Neural progenitor cell (in vitro differentiated cells): ENCODE measurements around the gene ESRRA.

Source experiments
- CTCF ChIP-seq: fragments of 200-600 bp; sonication (generic); IDR thresholded peaks from 2 replicates; pipeline ENCODE4 v1.5.1; 2017; ENCODE audit warnings: antibody characterized with exemption, mild to moderate bottlenecking
- EZH2 ChIP-seq: fragments of 200-600 bp; sonication (generic); IDR thresholded peaks from 2 replicates; pipeline ENCODE4 v1.6.1; 2017; ENCODE audit warnings: antibody characterized with exemption, mild to moderate bottlenecking, moderate library complexity

- no peak for TF ChIP-seq CTCF
- no peak for TF ChIP-seq EZH2
Observed at GRCh38 chr11:64263947-64264317, 41.4 kb upstream of the ESRRA start.
